PC-9 (cell line): ENCODE measurements around the gene SNTG2. TPM values are rescaled to one million over a fixed set of nuclear protein-coding genes. Genes with fewer than 3 reads are reported as not detected.

Source experiments
- BruUV-seq: library from RNA; stranded (reverse); fragments of 400-500 nt; replicated peaks from 2 replicates; lab custom pipeline; 2021; lab: Mats Ljungman, UMichigan
- CTCF ChIA-PET: fragments of 300-600 bp; sonication (Branson Sonifier 250); formaldehyde crosslinking; loops from one replicate; lab custom pipeline; 2022; ENCODE audit warnings: antibody characterized with exemption; lab: Charles Lee
- POLR2A ChIA-PET: fragments of 300-600 bp; sonication (Branson Sonifier 250); formaldehyde crosslinking; loops from one replicate; lab custom pipeline; 2022; ENCODE audit warnings: antibody characterized with exemption; ENCODE audit not compliant: unreplicated experiment; lab: Charles Lee
- DNase-seq, 2 experiments: peaks; one replicate each; pipeline versions ENCODE4 v3.0.0 to v3.0.0-alpha.2; 2015 to 2022; ENCODE audit warnings: mixed read lengths in 1 of 2
- H2AFZ ChIP-seq: fragments of 200-600 bp; sonication (generic); 2 replicates; pipeline ENCODE4 v1.8.1; 2017; ENCODE audit warnings: antibody characterized with exemption
- H3F3A ChIP-seq: fragments of 200-600 bp; sonication (generic); 2 replicates; pipeline ENCODE4 v1.8.1; 2017; ENCODE audit warnings: antibody characterized with exemption, mild to moderate bottlenecking, low read depth; ENCODE audit not compliant: insufficient read depth
- H3K27ac ChIP-seq: fragments of 200-600 bp; sonication (generic); 2 replicates; pipeline ENCODE4 v1.6.1; 2016; ENCODE audit warnings: mixed run types
- H3K27me3 ChIP-seq: fragments of 200-600 bp; sonication (generic); 2 replicates; pipeline ENCODE4 v1.6.1; 2016; ENCODE audit warnings: low read depth, mixed run types; ENCODE audit not compliant: insufficient read depth
- H3K36me3 ChIP-seq: fragments of 200-600 bp; sonication (generic); 2 replicates; pipeline ENCODE4 v1.6.1; 2016; ENCODE audit warnings: low read depth, mixed run types
- H3K4me1 ChIP-seq: fragments of 200-600 bp; sonication (generic); replicated peaks from 2 replicates; pipeline ENCODE4 v1.6.1; 2016; ENCODE audit warnings: mixed run types; ENCODE audit not compliant: insufficient read depth
- H3K4me2 ChIP-seq: fragments of 200-600 bp; sonication (generic); 2 replicates; pipeline ENCODE4 v1.6.1; 2017; ENCODE audit warnings: mixed run types
- H3K4me3 ChIP-seq: fragments of 200-600 bp; sonication (generic); 2 replicates; pipeline ENCODE4 v1.6.1; 2016; ENCODE audit warnings: mixed run types
- H3K79me2 ChIP-seq: fragments of 200-600 bp; sonication (generic); 2 replicates; pipeline ENCODE4 v1.6.1; 2017; ENCODE audit warnings: low read depth, mixed run types
- H3K9me2 ChIP-seq: fragments of 200-600 bp; sonication (generic); 2 replicates; pipeline ENCODE4 v1.8.1; 2017; ENCODE audit warnings: mild to moderate bottlenecking; ENCODE audit not compliant: insufficient read depth
- H3K9me3 ChIP-seq: fragments of 200-600 bp; sonication (generic); 2 replicates; pipeline ENCODE4 v1.8.1; 2016; ENCODE audit warnings: low read depth; ENCODE audit not compliant: insufficient read depth
- H4K20me1 ChIP-seq: fragments of 200-600 bp; sonication (generic); 2 replicates; pipeline ENCODE4 v1.8.1; 2017; ENCODE audit not compliant: insufficient read depth
- CTCF ChIP-seq: fragments of 200-600 bp; sonication (generic); conservative IDR thresholded peaks from 2 replicates; pipeline ENCODE4 v1.6.1; 2017; ENCODE audit warnings: mixed run types, antibody characterized with exemption, mild to moderate bottlenecking, moderate library complexity
- EZH2 ChIP-seq: fragments of 200-600 bp; sonication (generic); IDR thresholded peaks from 2 replicates; pipeline ENCODE4 v1.8.0; 2017; ENCODE audit warnings: antibody characterized with exemption, low read depth
- intact Hi-C: fragments of 100-400 bp; cut with micrococcal nuclease; formaldehyde crosslinking; loops from one replicate; pipeline ENCODE4 v1.10.0; 2022; ENCODE audit not compliant: unreplicated experiment
- total RNA-seq: library from RNA; stranded (reverse); gene quantifications from 2 replicates; pipeline ENCODE4 v1.2.3, GENCODE V29; 2021

Gene SNTG2
- total RNA-seq, 1 experiment from 2014 or later: not detected

GRCh38 chr2:1324884-1325283 lies 374.2 kb downstream of the SNTG2 start:
- Histone ChIP-seq H3K27ac (no peak overlapping the region), H3K4me2 (no peak overlapping the region), H3K4me1 (no peaks in the 10 kb centered on the region), H4K20me1 (no peaks in the 10 kb centered on the region), H3K9me2 (no peaks in the 10 kb centered on the region), H3K9me3 (no peaks in the 10 kb centered on the region), H3K27me3 (peaks cover 18% of the 10 kb centered on the region), H2AFZ (no peak overlapping the region), H3K36me3 (no peaks in the 10 kb centered on the region), H3F3A (no peaks in the 10 kb centered on the region), H3K4me3 (no peak overlapping the region), H3K79me2 (no peaks in the 10 kb centered on the region)
- TF ChIP-seq EZH2 (no peak), CTCF (no peak)
- CTCF ChIA-PET: no interaction called here
- no peak for DNase-seq
- intact Hi-C loops: no loop called here
- POLR2A ChIA-PET: no interaction called here
- BruUV-seq: no TSS peak

- Histone ChIP-seq H3K4me3 (no peak overlapping the region), H3K79me2 (no peaks in the 10 kb centered on the region), H3K9me2 (no peaks in the 10 kb centered on the region), H2AFZ (no peak overlapping the region), H3K27ac (no peak overlapping the region), H3K27me3 (peaks cover 12% of the 10 kb centered on the region; the same call in 1 of the 2 replicates), H4K20me1 (no peaks in the 10 kb centered on the region), H3K4me1 (no peaks in the 10 kb centered on the region), H3K9me3 (no peaks in the 10 kb centered on the region), H3K4me2 (no peak overlapping the region), H3K36me3 (no peaks in the 10 kb centered on the region), H3F3A (no peaks in the 10 kb centered on the region)
- no TSS peak for BruUV-seq
- CTCF ChIA-PET: no interaction called here
- intact Hi-C loops: no loop called here
- TF ChIP-seq EZH2 (no peak), CTCF (no peak)
- POLR2A ChIA-PET: no interaction called here
- DNase-seq: no peak
Measured at GRCh38 chr2:1328684-1329083, 378.0 kb downstream of the SNTG2 start.

- no peaks in the 10 kb centered on the region for H3K9me3 ChIP-seq
- H3K27me3 ChIP-seq: peaks cover 46% of the 10 kb centered on the region
- intact Hi-C loops: no loop called here
- no peak overlapping the region for H2AFZ ChIP-seq
- TF ChIP-seq EZH2 (no peak), CTCF (no peak)
- BruUV-seq: no TSS peak
- no peak overlapping the region for H3K27ac ChIP-seq
- H3K4me3 ChIP-seq: no peak overlapping the region
- no peak for DNase-seq
- POLR2A ChIA-PET: no interaction called here
- H3K36me3 ChIP-seq: no peaks in the 10 kb centered on the region
- CTCF ChIA-PET: no interaction called here
- H3K4me1 ChIP-seq: no peaks in the 10 kb centered on the region
- no peaks in the 10 kb centered on the region for H3K9me2 ChIP-seq
- H3F3A ChIP-seq: no peaks in the 10 kb centered on the region
- no peaks in the 10 kb centered on the region for H4K20me1 ChIP-seq
- no peaks in the 10 kb centered on the region for H3K79me2 ChIP-seq
- no peak overlapping the region for H3K4me2 ChIP-seq
Measured at GRCh38 chr2:1339388-1340140, 388.9 kb downstream of the SNTG2 start.
